ENCODE measurements around the gene CTNND2. TPM values are rescaled to one million over a fixed set of nuclear protein-coding genes. Genes with fewer than 3 reads are reported as not detected.

CTNND2 gene
- total and polyA plus RNA-seq, 10 of the 15 experiments (the other 5 are each of a cell fraction or from before 2014, with no cell fraction given), result 0.02 to 0.16 (median 0.04) TPM; not detected in 7

DNA sequence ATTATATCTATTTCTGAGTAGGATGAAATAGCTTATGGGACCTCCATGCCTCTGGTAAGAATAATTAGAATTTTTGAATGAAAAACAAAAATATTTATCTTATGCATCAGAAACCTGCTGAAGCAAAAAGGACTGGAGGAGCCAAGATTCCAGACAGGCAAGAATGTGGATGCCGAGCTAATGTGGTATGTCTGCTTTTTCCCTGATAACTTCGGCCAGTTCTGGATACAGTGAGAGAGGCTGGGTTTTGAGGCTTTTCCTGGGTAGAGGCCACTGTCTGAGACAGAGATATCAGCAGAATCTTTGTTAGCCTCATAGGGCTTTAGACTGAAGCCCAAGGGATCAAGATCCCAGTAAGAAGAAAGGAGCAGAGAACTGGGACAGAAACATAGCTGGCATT is 5.2 kb upstream of the CTNND2 start:
- ATAC-seq, result no peak
- BruUV-seq (replicated peaks), result no TSS peak

DNA sequence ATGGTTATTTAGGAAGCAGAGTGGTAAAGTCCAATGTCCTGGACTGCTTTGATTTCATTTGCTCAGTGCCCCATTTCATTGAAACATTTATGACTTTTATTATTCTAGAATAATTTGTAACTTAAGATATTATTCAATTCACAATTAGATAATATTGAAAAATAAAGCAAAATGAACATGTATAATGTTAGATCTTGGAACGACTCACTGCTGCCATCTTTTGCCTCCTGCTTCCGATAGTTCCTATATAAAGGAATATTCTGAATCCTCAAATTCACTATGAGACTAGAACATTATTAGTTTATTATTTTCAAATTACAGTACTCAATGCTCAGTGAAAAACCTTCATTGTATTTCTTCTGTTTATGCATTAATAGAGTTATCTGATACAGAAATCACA is 2.3 kb upstream of the CTNND2 start:
- H3K36me3 ChIP-seq (ENCODE audit: control insufficient read depth in 2 of 2, insufficient read depth in 2 of 2, low read length in 1 of 2), result no peaks in the 10 kb centered on the region
- in situ Hi-C loops (cut with MboI) (no loop called here), intact Hi-C loops (cut with micrococcal nuclease; ENCODE audit: unreplicated experiment) (no loop called here)
- no TSS peak for BruUV-seq (replicated peaks)
- H3K9ac ChIP-seq (ENCODE audit: control insufficient read depth, insufficient read depth, low read length), result no peak overlapping the region
- ChIA-PET SMC1A (ENCODE audit: uncharacterized antibody, unreplicated experiment) (no interaction called here), RAD21 (ENCODE audit: unreplicated experiment) (no interaction called here), CTCF (no interaction called here), POLR2A (no interaction called here)
- no peak overlapping the region for H3K4me3 ChIP-seq
- H3K9me3 ChIP-seq (replicated peaks; ENCODE audit: control insufficient read depth, insufficient read depth, low read length), result no peaks in the 10 kb centered on the region
- DNase-seq (ENCODE audit: low read depth, low spot score), result no peak
- no peaks in the 10 kb centered on the region for H3K79me2 ChIP-seq (ENCODE audit: control insufficient read depth, insufficient read depth, low read length)
- H3K4me1 ChIP-seq (ENCODE audit: control insufficient read depth, insufficient read depth, low read length), result no peaks in the 10 kb centered on the region
- peaks cover 0 to 6% of the 10 kb centered on the region in 2 experiments; a peak in 2 of 4 replicates for H3K27me3 ChIP-seq (replicated peaks in 1 of 2; ENCODE audit: control insufficient read depth in 2 of 2, insufficient read depth in 2 of 2, low read length in 1 of 2)
- FAIRE-seq, result no peak
- H3K27ac ChIP-seq (ENCODE audit: control insufficient read depth, insufficient read depth), result no peak overlapping the region
- H2AFZ ChIP-seq (ENCODE audit: control insufficient read depth, low read depth, low read length), result no peak overlapping the region
- H3K4me2 ChIP-seq (ENCODE audit: control insufficient read depth, insufficient read depth), result no peak overlapping the region
- no peak for ATAC-seq
- TF ChIP-seq ZZZ3 (IDR thresholded peaks at IDR 0.05; ENCODE audit: control insufficient read depth, insufficient read length, low read depth) (no peak), BRCA1 (IDR thresholded peaks at IDR 0.05; ENCODE audit: low read depth, low read length) (no peak), NFXL1 (IDR thresholded peaks at IDR 0.05; ENCODE audit: borderline replicate concordance) (no peak), MYC (IDR thresholded peaks at IDR 0.05; ENCODE audit: insufficient read depth, insufficient read length, insufficient replicate concordance, low read length, severe bottlenecking) (no peak), PML (IDR thresholded peaks at IDR 0.05; ENCODE audit: low read length) (no peak), MEF2B (IDR thresholded peaks at IDR 0.05; ENCODE audit: partially characterized antibody, poor library complexity, severe bottlenecking) (no peak)
- TF ChIP-seq, protein P1, sequence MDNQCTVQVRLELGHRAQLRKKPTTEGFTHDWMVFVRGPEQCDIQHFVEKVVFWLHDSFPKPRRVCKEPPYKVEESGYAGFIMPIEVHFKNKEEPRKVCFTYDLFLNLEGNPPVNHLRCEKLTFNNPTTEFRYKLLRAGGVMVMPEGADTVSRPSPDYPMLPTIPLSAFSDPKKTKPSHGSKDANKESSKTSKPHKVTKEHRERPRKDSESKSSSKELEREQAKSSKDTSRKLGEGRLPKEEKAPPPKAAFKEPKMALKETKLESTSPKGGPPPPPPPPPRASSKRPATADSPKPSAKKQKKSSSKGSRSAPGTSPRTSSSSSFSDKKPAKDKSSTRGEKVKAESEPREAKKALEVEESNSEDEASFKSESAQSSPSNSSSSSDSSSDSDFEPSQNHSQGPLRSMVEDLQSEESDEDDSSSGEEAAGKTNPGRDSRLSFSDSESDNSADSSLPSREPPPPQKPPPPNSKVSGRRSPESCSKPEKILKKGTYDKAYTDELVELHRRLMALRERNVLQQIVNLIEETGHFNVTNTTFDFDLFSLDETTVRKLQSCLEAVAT (IDR thresholded peaks at IDR 0.05), result no peak
- WGBS (ENCODE audit: insufficient coverage, insufficient replicate concordance, low lambda C conversion rate, missing lambda C conversion rate), result 77% methylated on average over 2 of the region's 2 CpGs
- H4K20me1 ChIP-seq (ENCODE audit: control insufficient read depth, insufficient read depth), result no peaks in the 10 kb centered on the region

More for the DNA sequence above, 5.2 kb upstream of the CTNND2 start:
- no peak overlapping the region for H3K27ac ChIP-seq (ENCODE audit: control insufficient read depth, insufficient read depth)
- H4K20me1 ChIP-seq (ENCODE audit: control insufficient read depth, insufficient read depth), result no peaks in the 10 kb centered on the region
- no peak for FAIRE-seq
- in situ Hi-C loops (cut with MboI), result no loop called here
- H3K4me1 ChIP-seq (ENCODE audit: control insufficient read depth, insufficient read depth, low read length), result no peaks in the 10 kb centered on the region
- H2AFZ ChIP-seq (ENCODE audit: control insufficient read depth, low read depth, low read length), result no peak overlapping the region
- H3K27me3 ChIP-seq (replicated peaks in 1 of 2; ENCODE audit: control insufficient read depth in 2 of 2, insufficient read depth in 2 of 2, low read length in 1 of 2), result no peaks in the 10 kb centered on the region
- WGBS (ENCODE audit: insufficient coverage, insufficient replicate concordance, low lambda C conversion rate, missing lambda C conversion rate), result 48% methylated on average over 2 of the region's 2 CpGs
- ChIA-PET CTCF (interaction anchor here (0.6 to 1.1 kb wide), 2 partner anchors 31 to 49 kb away, joined by 3 read pairs; no protein-coding TSS in a partner anchor), POLR2A (no interaction called here), RAD21 (ENCODE audit: unreplicated experiment) (no interaction called here), SMC1A (ENCODE audit: uncharacterized antibody, unreplicated experiment) (no interaction called here)
- TF ChIP-seq, protein P2, sequence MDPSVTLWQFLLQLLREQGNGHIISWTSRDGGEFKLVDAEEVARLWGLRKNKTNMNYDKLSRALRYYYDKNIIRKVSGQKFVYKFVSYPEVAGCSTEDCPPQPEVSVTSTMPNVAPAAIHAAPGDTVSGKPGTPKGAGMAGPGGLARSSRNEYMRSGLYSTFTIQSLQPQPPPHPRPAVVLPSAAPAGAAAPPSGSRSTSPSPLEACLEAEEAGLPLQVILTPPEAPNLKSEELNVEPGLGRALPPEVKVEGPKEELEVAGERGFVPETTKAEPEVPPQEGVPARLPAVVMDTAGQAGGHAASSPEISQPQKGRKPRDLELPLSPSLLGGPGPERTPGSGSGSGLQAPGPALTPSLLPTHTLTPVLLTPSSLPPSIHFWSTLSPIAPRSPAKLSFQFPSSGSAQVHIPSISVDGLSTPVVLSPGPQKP (IDR thresholded peaks at IDR 0.05; ENCODE audit: low read depth, low read length), result no peak
- H3K36me3 ChIP-seq (ENCODE audit: control insufficient read depth in 2 of 2, insufficient read depth in 2 of 2, low read length in 1 of 2), result no peaks in the 10 kb centered on the region
- intact Hi-C loops (cut with micrococcal nuclease; ENCODE audit: unreplicated experiment), result no loop called here
- H3K79me2 ChIP-seq (ENCODE audit: control insufficient read depth, insufficient read depth, low read length), result no peaks in the 10 kb centered on the region
- H3K9ac ChIP-seq (ENCODE audit: control insufficient read depth, insufficient read depth, low read length), result no peak overlapping the region
- no peak overlapping the region for H3K4me3 ChIP-seq
- DNase-seq (ENCODE audit: low read depth, low spot score), result no peak
- H3K4me2 ChIP-seq (ENCODE audit: control insufficient read depth, insufficient read depth), result no peak overlapping the region
- H3K9me3 ChIP-seq (replicated peaks; ENCODE audit: control insufficient read depth, insufficient read depth, low read length), result no peaks in the 10 kb centered on the region

All from GM12878 (cell line).